Measurements from ENCODE around the gene PCLAF. TPM values are rescaled to one million over a fixed set of nuclear protein-coding genes. Genes with fewer than 3 reads are reported as not detected.
A peak's percentile ranks its signal among the peaks of the same experiment; 100 is the strongest.
"Not testable (repeated sequence)": the region's sequence is repeated elsewhere in the genome, so short reads cannot be mapped to it uniquely, and the experiment has no call there.

The PCLAF gene
- total RNA-seq, 2 donors from 2014 or later = 4.8 to 5.5 TPM

DNA sequence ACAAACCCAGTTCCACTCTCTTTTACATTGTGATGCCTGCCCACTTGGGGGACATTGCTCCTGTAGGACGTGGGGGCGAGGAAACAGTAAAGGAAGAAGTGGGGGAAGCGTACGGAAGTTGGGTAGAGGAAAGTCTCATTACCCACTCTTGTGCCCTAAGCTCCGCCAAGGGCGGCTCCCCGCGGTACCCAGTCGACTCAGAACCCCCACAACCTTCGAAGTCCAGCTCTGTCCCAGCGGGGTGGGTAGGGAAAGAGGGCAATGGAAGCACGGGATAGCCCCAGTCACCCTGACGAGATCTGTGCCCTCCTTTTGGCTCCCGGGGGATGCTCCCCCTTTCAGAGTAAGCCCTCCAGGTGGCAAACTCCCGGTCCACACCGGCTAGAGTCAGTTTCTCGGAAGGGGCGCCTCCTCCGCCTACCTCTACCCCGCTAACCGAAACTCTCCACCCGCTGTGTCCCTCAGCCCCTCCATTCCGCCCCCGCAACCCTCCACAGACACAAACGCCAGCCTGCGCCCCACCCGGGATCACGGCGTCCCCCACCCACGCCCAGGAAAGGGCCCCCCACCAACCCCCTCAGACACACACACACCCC, 25.8 kb downstream of the PCLAF start:
- Histone ChIP-seq H3K27ac (peak overlapping the region; percentile 69 to 75), H3K9me3 (no peaks in the 10 kb centered on the region), H3K27me3 (replicated peaks; ENCODE audit: insufficient read depth) (no peaks in the 10 kb centered on the region), H3K36me3 (no peaks in the 10 kb centered on the region), H3K4me1 (replicated peaks) (no peaks in the 10 kb centered on the region), H3K4me3 (peak overlapping the region; percentile 73 to 80)
- peak; percentile 7 for DNase-seq (ENCODE audit: low spot score)
- no peak for TF ChIP-seq CTCF (IDR thresholded peaks at IDR 0.05)
- no peak for TF ChIP-seq POLR2AphosphoS5 (IDR thresholded peaks at IDR 0.05)
- TF ChIP-seq POLR2A (IDR thresholded peaks at IDR 0.05) = no peak
- WGBS = 2% methylated on average over 30 of the region's 30 CpGs
- intact Hi-C loops (cut with DNase I) = loop anchor here (5.0 kb wide), 1 partner anchor 148 kb away; no protein-coding TSS in a partner anchor

- Histone ChIP-seq H3K4me3 (peak overlapping the region; percentile 73 to 80), H3K27me3 (replicated peaks; ENCODE audit: insufficient read depth) (no peaks in the 10 kb centered on the region), H3K27ac (no peak overlapping the region), H3K4me1 (replicated peaks) (no peaks in the 10 kb centered on the region), H3K9me3 (no peaks in the 10 kb centered on the region), H3K36me3 (no peaks in the 10 kb centered on the region)
- intact Hi-C loops (cut with DNase I) = loop anchor here (5.0 kb wide), 1 partner anchor 148 kb away; no protein-coding TSS in a partner anchor
- DNase-seq (ENCODE audit: low spot score) = no peak
- no peak for TF ChIP-seq POLR2AphosphoS5 (IDR thresholded peaks at IDR 0.05)
- TF ChIP-seq POLR2A (IDR thresholded peaks at IDR 0.05) = no peak
- TF ChIP-seq CTCF (IDR thresholded peaks at IDR 0.05) = no peak
- 33% methylated on average over 5 of the region's 5 CpGs for whole genome bisulfite sequencing
Measured at GRCh38 chr15:64354688-64355344, 26.4 kb downstream of the PCLAF start.

DNA sequence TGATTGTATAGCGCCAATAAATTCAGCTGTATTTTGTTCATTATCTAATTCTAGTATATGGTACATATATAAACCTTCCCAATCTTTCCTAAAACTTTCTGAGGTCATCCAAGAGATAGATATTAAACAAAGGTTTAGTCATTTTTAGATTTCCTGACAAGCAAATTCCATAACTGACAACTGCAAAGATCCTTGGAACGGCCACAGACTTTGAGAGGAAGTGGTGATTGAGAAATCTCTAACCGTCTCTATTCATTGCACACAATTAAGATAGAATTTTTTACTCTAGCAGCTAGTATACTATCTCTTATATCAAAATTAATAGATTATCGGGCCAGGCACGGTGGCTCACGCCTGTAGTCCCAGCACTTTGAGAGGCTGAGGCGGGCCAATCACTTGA, 30.0 kb downstream of the PCLAF start:
- intact Hi-C loops (cut with DNase I) = no loop called here
- no peaks in the 10 kb centered on the region for H3K4me1 ChIP-seq (replicated peaks)
- 94% methylated on average over 7 of the region's 7 CpGs for WGBS
- H3K27ac ChIP-seq = no peak overlapping the region
- DNase-seq (ENCODE audit: low spot score) = no peak
- TF ChIP-seq CTCF (IDR thresholded peaks at IDR 0.05) (no peak), POLR2AphosphoS5 (IDR thresholded peaks at IDR 0.05) (no peak), POLR2A (IDR thresholded peaks at IDR 0.05) (no peak)
- H3K9me3 ChIP-seq = no peaks in the 10 kb centered on the region
- H3K36me3 ChIP-seq = no peaks in the 10 kb centered on the region
- no peak overlapping the region for H3K4me3 ChIP-seq
- no peaks in the 10 kb centered on the region for H3K27me3 ChIP-seq (replicated peaks; ENCODE audit: insufficient read depth)

GRCh38 chr15:64349375-64349774, 31.9 kb downstream of the PCLAF start:
- 95% methylated on average over 2 of the region's 2 CpGs for WGBS
- Histone ChIP-seq H3K27ac (no peak overlapping the region), H3K9me3 (no peaks in the 10 kb centered on the region), H3K27me3 (replicated peaks; ENCODE audit: insufficient read depth) (no peaks in the 10 kb centered on the region), H3K4me3 (no peak overlapping the region), H3K4me1 (replicated peaks) (no peaks in the 10 kb centered on the region), H3K36me3 (no peaks in the 10 kb centered on the region)
- intact Hi-C loops (cut with DNase I) = no loop called here
- no peak for DNase-seq (ENCODE audit: low spot score)
- TF ChIP-seq POLR2A (IDR thresholded peaks at IDR 0.05) (no peak), POLR2AphosphoS5 (IDR thresholded peaks at IDR 0.05) (no peak), CTCF (IDR thresholded peaks at IDR 0.05) (no peak)

- Histone ChIP-seq H3K4me3 (no peak overlapping the region), H3K36me3 (no peaks in the 10 kb centered on the region), H3K9me3 (no peaks in the 10 kb centered on the region), H3K4me1 (replicated peaks) (no peaks in the 10 kb centered on the region), H3K27ac (no peak overlapping the region), H3K27me3 (replicated peaks; ENCODE audit: insufficient read depth) (no peaks in the 10 kb centered on the region)
- no peak for TF ChIP-seq POLR2AphosphoS5 (IDR thresholded peaks at IDR 0.05)
- TF ChIP-seq CTCF (IDR thresholded peaks at IDR 0.05) = no peak
- no peak for TF ChIP-seq POLR2A (IDR thresholded peaks at IDR 0.05)
- WGBS = 96% methylated on average over 1 of the region's 1 CpG
- DNase-seq (ENCODE audit: low spot score) = no peak
- intact Hi-C loops (cut with DNase I) = no loop called here
Measured at GRCh38 chr15:64348455-64348854, 32.8 kb downstream of the PCLAF start.

GRCh38 chr15:64346242-64346641, 35.0 kb downstream of the PCLAF start:
- H3K36me3 ChIP-seq; intact Hi-C loops (cut with DNase I); H3K4me1 ChIP-seq (replicated peaks); H3K27me3 ChIP-seq (replicated peaks; ENCODE audit: insufficient read depth); H3K9me3 ChIP-seq; DNase-seq (ENCODE audit: low spot score); H3K27ac ChIP-seq; H3K4me3 ChIP-seq: not testable (repeated sequence)
- WGBS = 96% methylated on average over 6 of the region's 6 CpGs

Measured in prostate gland (tissue), 2 donors.